Measurements from ENCODE around the gene AMER3. TPM values are rescaled to one million over a fixed set of nuclear protein-coding genes. Genes with fewer than 3 reads are reported as not detected.
A peak's percentile ranks its signal among the peaks of the same experiment; 100 is the strongest.

AMER3 gene
- total RNA-seq, 1 donor from 2014 or later, result not detected

DNA sequence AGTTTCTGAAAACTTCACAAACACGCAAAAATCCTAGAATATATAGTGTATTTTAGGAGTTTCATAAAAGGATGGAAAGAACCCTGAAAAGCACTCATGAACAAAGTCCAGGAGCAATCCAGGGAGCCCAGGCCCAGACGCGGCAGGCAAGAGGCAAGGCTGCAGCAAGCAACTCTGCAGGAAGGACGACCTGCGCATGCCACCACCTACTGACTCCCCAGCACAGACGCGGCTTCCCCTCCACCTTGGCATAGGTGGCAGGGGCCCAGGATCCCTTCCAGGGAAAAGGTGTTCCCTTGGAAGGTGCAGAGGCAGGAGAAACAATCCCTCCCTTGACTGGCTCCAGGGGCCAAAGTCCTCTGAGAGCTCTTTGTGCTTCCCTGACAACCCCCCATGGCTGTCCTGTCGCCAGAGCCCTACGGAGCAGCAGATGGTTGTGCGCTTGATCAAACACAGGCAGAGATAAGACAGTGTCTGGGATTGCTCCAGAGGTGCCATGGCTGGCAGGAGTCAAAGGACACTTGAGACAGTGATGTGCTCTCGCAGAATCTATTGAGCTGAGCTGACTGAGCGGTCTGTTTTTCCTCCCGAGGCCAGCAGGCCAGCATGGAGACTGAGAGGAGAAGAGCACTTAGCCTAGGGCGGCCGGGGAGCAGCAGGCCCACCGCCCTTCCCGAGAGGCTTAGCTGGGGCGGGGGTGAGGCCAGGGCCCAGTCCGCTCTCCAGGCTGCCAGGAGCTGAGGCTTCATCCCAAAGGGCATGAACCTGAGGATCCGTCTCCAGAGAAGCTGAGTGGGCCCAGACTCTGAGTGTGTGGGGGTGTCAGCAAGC, 10.8 kb upstream of the AMER3 start:
- H3K27ac Mint-ChIP-seq, result no peak overlapping the region
- no peaks in the 10 kb centered on the region for H3K9me3 Mint-ChIP-seq
- H3K4me1 Mint-ChIP-seq, result no peaks in the 10 kb centered on the region
- DNase-seq (ENCODE audit: low spot score in 2 of 2, unreplicated experiment in 2 of 2), result no peak
- H3K4me3 Mint-ChIP-seq, result no peak overlapping the region
- H3K36me3 Mint-ChIP-seq, result no peaks in the 10 kb centered on the region
- H3K27me3 Mint-ChIP-seq (ENCODE audit: low read depth), result peaks cover 56% of the 10 kb centered on the region
- TF ChIP-seq, protein P1, sequence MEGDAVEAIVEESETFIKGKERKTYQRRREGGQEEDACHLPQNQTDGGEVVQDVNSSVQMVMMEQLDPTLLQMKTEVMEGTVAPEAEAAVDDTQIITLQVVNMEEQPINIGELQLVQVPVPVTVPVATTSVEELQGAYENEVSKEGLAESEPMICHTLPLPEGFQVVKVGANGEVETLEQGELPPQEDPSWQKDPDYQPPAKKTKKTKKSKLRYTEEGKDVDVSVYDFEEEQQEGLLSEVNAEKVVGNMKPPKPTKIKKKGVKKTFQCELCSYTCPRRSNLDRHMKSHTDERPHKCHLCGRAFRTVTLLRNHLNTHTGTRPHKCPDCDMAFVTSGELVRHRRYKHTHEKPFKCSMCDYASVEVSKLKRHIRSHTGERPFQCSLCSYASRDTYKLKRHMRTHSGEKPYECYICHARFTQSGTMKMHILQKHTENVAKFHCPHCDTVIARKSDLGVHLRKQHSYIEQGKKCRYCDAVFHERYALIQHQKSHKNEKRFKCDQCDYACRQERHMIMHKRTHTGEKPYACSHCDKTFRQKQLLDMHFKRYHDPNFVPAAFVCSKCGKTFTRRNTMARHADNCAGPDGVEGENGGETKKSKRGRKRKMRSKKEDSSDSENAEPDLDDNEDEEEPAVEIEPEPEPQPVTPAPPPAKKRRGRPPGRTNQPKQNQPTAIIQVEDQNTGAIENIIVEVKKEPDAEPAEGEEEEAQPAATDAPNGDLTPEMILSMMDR (IDR thresholded peaks at IDR 0.05; ENCODE audit: unreplicated experiment), result no peak

DNA sequence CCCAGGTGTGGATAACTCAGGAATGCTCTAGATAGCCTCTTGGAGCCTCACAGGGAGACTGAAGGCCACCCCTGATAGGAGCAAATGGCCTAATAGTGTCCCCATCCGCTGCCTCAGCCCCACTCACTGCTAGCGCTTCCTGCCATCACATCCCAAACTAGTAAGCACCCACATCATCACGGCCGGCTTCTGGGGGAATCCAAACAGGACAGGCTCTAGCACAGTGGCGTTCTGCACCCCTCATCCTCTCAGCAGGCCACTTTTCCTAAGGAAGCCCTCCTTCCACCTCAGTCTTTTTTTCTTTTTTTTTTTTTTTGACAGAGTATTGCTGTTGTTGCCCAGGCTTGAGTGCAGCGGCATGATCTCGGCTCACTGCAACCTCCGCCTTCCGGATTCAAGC, 6.3 kb upstream of the AMER3 start:
- peaks cover 57% of the 10 kb centered on the region for H3K27me3 Mint-ChIP-seq (ENCODE audit: low read depth)
- TF ChIP-seq, protein P1 (IDR thresholded peaks at IDR 0.05; ENCODE audit: unreplicated experiment), result no peak
- no peaks in the 10 kb centered on the region for H3K4me1 Mint-ChIP-seq
- H3K4me3 Mint-ChIP-seq, result no peak overlapping the region
- no peak for DNase-seq (ENCODE audit: low spot score in 2 of 2, unreplicated experiment in 2 of 2)
- H3K36me3 Mint-ChIP-seq, result no peaks in the 10 kb centered on the region
- H3K9me3 Mint-ChIP-seq, result no peaks in the 10 kb centered on the region
- H3K27ac Mint-ChIP-seq, result no peak overlapping the region

DNA sequence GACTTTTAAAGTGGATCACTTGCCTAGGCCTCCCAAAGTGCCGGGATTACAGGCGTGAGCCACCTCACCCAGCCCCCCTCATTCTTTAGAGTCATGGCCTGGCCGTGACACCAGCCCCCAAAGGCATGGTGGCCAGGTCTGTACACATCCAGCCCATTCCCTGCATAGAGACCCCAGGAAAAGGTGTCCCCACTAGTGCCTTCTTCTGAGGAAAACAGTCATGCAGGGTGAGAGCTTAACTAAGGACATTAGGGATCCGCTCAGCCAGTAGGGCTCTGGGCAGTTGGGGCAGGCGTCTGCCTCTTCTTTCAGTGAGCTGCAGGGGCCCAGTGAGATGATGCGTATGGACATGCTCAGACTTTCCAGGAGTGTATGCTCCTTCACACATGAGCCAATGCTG, 5.7 kb upstream of the AMER3 start:
- Mint-ChIP-seq H3K36me3 (no peaks in the 10 kb centered on the region), H3K4me1 (no peaks in the 10 kb centered on the region), H3K27ac (no peak overlapping the region), H3K9me3 (no peaks in the 10 kb centered on the region), H3K27me3 (ENCODE audit: low read depth) (peaks cover 57% of the 10 kb centered on the region), H3K4me3 (no peak overlapping the region)
- no peak for DNase-seq (ENCODE audit: low spot score in 2 of 2, unreplicated experiment in 2 of 2)
- TF ChIP-seq, protein P1 (IDR thresholded peaks at IDR 0.05; ENCODE audit: unreplicated experiment), result no peak

DNA sequence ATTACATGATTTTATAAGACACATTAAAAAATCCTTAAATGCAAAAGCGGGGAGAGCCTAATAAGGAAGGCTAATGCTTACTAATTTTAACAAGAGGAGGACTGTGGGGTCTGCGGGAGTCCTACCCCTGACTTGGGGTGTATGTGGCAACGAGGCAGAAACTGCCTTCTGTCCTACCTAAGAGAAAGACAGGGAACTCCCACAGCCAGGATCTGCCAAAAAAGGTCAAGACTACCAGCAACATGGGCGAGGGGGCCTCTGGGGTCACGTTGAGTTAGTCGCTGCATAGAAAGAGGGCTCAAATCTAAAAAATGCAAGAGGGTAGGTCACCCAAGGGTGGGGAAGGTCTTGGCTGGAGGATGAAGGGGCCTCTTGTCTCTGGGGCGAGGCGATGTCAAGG, 529 bp upstream of the AMER3 start:
- TF ChIP-seq, protein P1 (IDR thresholded peaks at IDR 0.05; ENCODE audit: unreplicated experiment), result no peak
- H3K9me3 Mint-ChIP-seq, result no peaks in the 10 kb centered on the region
- peak overlapping the region; percentile 58 for H3K4me3 Mint-ChIP-seq
- DNase-seq (ENCODE audit: low spot score in 2 of 2, unreplicated experiment in 2 of 2), result no peak
- peaks cover 2% of the 10 kb centered on the region for H3K4me1 Mint-ChIP-seq
- no peaks in the 10 kb centered on the region for H3K36me3 Mint-ChIP-seq
- no peak overlapping the region for H3K27ac Mint-ChIP-seq
- peaks cover 77% of the 10 kb centered on the region for H3K27me3 Mint-ChIP-seq (ENCODE audit: low read depth)

DNA sequence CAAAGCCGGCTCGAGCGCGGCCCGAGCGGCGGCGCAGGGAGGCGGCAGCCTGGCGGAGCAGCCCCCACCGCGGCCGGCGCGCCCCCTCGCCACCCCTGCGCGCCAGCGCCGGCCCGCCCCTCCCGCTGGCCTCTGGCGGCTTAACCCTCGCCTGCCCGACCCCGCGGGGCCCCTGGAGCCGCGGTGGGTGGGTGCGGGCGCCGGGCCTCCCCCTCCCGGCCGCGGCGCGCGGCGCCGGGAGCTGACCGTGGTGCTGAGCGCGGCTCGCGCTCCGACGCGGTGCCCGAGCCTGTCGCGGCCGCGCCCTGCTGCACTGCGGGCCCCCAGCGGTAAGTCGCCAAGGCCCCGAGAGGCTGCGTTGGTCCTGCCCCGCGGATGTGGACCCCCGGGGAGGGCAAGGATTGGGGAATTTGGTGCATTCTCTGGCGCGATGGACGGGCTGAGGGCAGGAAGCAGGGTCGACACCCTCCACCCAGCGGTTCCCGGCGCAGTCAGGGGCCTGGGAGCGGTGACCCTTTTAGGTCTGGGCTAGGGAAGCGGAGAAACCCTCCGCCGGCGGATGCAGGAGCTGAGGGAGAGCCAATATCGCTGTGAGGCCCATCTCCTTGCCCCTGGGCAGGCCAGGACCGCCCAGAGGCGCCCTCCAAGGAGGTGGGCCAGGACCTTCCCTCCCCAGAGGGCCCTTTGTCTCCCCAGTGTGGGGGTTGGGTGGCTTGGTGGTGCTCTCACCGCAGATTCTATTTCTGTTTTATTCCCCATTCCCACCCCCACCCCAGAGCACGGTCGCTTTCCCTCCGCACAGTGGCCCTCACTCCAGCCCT, 923 bp downstream of the AMER3 start:
- DNase-seq (ENCODE audit: low spot score in 2 of 2, unreplicated experiment in 2 of 2), result peak in 1 of 2 experiments; percentile 58
- Mint-ChIP-seq H3K27ac (no peak overlapping the region), H3K27me3 (ENCODE audit: low read depth) (peaks cover 88% of the 10 kb centered on the region), H3K4me3 (peak overlapping the region; percentile 60), H3K9me3 (no peaks in the 10 kb centered on the region), H3K4me1 (peaks cover 2% of the 10 kb centered on the region), H3K36me3 (no peaks in the 10 kb centered on the region)
- TF ChIP-seq, protein P1 (IDR thresholded peaks at IDR 0.05; ENCODE audit: unreplicated experiment), result no peak
